ENCODE measurements around the gene MAST1.

GRCh38 chr19:12792051-12792852 lies 46.1 kb upstream of the MAST1 start:
- no peak for TF ChIP-seq GATA2 (IDR thresholded peaks at IDR 0.05; ENCODE audit: low read depth, low read length)
- no peak for TF ChIP-seq GATA3 (IDR thresholded peaks at IDR 0.05; ENCODE audit: low read depth, low read length)
